NCI-H748 (cell line): ENCODE measurements around the gene UBE2E1.

Experiments
- DNase-seq: peaks from one replicate; lab custom pipeline; 2025; ENCODE audit not compliant: unreplicated experiment; lab: John Stamatoyannopoulos, UW

UBE2E1 gene

DNA sequence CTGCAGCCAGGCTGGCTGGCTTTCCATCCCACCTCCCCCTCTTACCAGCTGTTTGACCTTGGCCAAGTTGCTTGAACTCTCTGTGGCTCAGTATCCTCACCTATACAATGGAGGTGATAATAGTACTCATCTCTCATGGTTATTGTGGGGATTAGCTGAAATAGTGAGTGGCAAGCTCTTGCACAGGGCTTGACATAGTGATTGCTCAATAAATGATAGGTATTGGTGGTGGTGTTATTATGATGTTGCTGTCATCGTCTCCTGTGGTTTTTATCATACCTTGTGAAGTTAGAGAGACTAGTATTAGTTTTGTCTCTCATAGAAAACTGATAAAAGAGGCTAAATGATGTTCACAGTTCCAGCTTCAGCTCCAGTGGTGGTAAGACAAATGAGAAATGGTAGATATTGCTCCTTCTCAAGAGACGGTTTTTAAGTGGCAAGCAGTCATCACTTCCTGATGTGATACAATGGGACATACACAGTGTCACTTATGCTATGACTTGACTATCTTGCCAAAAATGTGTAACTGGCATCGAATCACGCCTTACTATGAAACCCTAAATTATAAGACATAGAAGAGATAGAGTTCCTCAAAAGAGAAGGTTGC lies 12.1 kb upstream of the UBE2E1 start:
- DNase-seq: no peak

DNA sequence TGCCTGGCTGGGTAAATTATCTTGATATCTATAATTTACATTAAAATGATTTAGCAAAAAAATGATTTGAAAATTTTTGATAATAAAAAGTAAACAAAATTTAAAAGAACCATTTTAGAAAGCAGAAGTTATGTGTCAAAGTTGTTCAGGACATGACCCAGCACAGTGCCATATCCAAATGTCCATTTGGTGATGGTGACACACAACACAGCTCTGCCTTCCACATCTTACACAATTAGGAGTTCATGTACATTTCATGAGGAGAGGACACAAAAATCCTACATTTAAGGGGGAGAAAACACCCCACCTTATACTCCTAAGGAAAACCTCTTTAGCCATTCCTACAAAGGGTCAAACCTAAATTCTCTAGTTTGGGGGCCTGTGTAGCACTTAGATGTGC lies 10.7 kb upstream of the UBE2E1 start:
- DNase-seq: no peak

DNA sequence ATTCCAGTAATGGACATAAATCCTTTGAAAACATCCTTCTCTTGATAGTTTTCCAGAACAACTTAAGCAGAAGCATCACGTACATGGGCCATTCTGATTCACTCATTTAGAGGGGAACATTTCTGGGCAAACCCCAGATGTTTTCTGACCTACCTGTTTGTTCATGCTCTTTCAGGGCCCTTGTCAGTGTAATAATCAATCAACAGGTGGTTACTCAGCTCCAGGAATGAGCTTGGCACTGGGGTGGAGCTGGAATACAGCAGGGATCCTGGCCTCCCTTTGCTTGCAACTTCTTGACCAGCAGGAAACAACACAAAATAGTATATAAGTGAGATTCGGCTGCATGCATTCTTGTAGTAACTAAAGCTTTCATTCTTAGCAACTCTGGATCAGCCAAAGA lies 9.2 kb upstream of the UBE2E1 start:
- no peak for DNase-seq

DNA sequence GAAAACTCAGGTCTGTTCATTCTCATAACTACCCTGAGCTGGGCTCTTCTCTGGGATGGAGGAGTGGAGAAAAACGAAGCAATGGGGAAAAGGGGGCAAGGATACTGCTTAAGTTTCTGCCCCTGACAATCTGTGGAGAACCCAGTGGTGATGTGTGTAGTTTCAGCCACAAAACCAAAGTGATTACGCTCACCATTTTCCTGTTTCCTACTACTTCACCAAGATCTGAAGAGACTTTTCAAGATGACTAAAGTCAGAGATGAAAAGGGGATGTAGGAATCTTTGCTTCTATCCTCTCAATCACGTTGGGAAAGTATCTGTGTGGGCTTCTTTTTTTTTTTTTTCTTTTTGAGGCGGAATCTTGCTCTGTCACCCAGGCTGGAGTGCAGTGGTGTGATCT lies 8.3 kb upstream of the UBE2E1 start:
- DNase-seq: no peak

DNA sequence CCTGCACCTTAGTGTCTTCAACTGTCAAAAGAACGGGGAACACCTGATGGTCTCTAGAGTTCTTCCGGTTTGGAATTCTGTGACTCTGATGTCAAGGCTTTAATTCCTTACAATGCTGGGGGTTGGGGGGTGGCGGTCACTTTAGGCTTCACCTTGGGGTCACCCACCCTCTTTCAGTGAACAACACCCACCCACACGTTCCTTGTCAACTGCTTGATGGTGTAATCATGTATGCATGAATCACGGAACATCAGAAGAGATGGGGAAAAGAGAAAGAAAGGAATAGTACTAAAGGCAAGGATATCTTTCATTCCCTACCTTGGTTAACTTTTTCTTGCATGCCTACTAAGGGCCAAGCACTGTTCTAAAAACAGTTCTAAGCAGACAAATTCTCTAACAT lies 7.3 kb upstream of the UBE2E1 start:
- DNase-seq: no peak

DNA sequence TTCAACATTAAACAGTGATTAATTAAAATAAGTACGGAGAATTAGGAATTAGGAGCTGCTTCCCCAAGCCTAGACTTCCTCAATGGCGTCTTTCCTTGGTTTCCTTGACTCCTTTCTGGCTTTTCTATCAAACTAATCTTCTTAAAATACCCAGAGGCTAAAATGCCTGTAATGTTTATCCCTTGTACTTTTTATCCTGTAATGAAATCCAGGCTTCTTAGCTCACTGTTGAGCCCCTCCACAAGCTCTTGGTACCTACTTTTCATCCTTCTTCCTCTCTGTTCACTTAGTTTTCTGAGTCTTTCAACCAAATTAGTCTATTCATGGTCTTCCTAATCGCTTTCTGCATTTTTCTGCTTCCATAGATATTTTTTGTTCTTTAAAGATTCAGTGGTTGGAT lies 6.9 kb upstream of the UBE2E1 start:
- no peak for DNase-seq

DNA sequence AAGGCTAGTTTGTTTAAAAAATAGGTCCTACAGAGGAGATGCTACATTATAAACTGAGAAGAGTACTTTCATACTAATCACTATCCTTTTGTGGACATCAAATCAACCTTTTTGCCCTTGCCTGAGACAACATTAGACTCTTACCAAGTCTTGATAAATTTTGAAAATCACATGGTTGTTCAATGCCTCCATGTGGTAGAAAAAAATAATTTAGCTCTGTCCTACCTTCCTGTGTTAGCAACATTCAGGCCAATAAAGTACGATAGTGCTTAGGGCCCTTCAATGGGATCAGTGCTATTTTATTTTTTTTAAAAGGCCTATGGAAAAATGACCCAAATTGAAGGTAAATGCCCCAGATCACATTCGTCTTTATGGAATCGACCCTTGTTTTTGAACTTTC lies 5.0 kb upstream of the UBE2E1 start:
- DNase-seq: peak; percentile 13

DNA sequence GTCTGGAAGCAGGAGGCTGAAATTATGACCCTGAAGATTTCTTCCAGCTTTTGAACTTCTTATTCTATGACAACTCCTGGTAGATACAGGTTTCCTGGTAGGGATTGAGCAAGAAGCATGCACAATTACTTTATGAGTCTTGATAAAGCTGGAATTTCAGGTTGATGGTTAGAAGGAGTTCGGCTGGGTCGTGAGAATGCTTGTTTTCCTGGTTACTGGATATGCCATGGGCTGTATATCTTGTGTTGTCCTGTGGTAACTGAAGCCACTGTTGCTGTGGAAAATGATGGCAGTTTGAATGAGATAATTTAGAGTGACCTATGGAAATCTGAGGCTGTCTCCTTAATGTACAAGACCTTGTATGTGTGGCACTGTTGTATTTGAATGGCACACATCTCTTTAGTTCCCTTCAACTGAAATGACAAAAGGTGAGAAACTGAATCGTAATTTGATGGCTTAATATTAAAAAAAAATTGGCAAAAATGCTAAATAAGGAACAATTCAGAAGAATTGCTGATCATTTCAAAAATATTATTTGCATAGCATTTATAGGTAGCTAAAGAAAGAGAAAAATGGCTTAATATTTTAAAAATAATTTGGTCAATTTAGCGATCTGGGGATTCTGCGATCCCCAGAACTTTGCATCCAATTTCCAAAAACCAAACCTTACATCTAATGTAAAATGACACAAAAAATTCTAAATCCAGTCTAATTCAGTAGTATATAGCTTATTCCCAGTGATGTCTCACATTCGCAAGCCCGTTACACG lies 1.1 kb upstream of the UBE2E1 start:
- peak; percentile 4 for DNase-seq

DNA sequence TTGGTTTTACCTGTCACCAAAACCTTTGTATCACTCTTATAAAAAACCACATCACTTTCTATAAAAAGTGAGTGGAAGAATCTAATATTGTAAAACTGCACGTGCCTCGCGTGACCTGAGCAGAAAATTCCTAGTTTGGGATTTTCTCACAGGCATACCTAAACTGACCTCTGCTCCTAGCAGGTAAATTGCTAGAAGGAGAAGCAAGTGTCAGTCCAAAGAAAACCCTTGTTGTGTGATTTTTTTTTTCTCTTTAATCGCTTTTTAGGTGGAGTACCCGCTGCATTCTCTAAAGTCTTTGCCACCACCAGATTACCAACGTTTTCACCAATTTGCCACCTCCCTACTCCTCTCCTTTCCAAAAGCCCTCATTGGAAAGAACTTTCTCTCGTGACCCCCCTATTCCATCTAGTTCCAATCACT lies 534 bp upstream of the UBE2E1 start:
- peak; percentile 10 for DNase-seq

DNA sequence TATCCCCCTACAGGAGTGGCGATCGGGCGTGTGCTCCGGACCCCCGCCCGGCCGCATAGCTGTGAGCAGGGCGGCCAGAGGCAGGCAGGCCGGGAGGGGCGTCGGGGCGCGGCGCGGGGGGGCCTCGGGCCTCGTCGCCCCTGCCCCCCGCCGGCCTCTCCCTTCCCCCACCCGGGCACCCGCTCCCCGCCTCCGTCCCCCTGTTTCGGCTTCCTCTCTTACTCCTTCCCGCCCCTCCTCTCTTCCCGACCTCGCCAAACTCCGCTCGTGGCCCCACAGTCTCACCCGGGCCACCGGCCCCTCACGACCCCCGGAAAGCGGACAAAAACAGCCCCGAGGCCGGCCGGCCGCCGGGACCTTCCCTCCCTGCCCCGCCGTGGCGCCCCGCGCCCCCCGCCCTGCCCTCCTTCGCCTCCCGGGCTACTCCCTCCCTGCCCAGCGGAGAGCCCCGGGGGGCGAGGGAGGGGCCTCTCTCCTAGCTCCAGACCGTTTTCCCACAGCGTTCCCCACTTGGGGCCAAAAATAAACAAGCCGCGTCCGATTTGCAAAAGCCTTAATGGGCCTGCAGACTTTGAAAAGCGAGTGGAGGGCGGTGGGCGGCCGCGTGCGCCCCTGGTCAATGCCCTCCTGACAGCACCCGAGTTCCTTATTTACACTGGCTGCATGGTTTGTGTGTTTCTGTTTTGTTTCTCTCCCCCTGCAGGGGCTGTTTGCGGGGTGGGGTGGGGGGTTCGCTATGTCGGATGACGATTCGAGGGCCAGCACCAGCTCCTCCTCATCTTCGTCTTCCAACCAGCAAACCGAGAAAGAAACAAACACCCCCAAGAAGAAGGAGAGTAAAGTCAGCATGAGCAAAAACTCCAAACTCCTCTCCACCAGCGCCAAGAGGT lies 1.0 kb downstream of the UBE2E1 start:
- peak; percentile 51 for DNase-seq

DNA sequence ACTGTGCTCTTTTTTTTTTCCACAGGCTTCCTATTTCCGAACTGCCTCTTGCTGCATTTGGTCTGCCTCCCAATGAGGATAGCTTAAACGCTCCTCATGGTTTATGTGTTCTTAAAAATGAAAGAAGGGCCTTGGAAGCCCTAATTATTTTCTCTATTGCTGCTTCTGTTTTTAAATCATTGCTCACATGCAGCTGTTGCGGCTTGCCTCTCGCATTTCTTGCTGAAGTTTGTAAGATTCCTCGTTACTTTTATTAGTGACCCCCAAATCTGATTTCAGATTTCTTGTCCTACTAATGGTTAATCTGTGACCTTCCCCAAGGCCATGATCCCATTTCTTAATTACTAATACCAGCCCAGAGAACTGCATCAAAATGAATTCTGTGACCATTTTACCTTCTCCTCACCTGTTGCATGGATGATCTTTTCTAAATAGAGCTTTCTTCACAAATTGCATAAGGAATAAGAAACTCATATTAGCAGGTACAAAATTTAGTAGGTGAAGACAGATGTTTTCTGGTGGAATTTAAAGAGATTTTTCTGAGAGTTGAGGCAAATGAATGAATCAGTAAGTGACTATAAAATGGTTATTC lies 1.8 kb downstream of the UBE2E1 start:
- DNase-seq: no peak

DNA sequence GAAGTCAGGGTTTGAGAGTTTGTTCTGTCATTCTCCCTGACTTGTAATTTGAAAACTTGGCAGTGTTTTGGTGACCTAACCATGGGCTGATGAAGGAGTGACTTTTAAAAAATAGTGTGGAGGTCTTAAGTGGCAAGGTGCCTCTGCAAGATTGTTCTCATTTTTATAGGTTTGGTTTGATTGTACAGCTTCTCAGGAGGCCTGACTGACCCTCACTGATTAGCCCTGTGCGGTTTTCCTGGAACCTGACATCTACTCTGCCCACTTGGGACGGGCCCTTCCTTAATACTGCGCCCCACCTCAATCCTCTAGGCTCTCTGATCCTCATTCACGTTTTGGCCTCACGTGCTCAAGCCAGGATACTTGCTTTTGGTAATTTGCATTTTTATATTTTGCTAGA lies 2.8 kb downstream of the UBE2E1 start:
- no peak for DNase-seq

DNA sequence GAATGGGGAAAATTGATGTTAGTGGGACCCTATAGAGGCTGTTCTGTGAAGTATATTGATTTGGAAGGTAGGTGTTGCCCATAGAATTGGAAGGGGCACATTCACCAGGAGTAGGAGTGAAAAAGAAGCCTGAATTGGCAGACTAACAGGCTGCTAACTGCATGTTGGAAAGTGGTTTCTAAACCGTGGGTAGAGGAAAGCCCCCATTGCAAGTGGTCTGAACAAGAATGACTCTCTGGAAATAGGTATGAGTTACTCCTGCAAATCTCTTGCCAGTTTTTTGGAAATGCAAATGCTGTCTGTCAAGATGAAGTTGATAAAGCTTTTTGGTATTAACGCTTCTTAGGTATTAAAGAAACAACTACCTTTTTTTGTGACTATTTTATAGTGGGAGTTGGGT lies 3.5 kb downstream of the UBE2E1 start:
- no peak for DNase-seq

DNA sequence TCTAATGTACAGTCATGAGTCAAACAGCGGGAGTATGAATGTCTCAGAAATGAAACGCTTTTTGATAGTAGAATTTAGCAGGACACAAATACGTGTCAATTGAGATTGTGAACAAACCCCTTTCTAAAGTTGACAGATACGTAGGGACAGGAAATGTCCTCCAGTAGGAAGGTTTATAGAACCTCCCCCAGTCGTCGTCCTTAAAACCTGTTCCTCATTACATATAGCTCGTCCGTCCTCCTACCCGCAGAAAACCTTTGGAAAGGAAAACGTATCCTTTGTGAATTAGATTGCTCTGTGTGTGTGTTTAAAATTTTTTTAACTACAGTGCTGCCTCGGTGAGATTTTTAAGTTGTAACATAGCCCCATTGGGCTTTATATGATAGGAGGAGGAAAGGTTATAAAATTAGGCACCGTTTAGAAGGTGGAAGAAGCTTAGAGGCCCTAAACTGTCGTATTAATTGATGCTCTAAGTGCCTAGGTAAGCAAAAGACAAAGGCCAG lies 4.1 kb downstream of the UBE2E1 start:
- DNase-seq: peak; percentile 12

DNA sequence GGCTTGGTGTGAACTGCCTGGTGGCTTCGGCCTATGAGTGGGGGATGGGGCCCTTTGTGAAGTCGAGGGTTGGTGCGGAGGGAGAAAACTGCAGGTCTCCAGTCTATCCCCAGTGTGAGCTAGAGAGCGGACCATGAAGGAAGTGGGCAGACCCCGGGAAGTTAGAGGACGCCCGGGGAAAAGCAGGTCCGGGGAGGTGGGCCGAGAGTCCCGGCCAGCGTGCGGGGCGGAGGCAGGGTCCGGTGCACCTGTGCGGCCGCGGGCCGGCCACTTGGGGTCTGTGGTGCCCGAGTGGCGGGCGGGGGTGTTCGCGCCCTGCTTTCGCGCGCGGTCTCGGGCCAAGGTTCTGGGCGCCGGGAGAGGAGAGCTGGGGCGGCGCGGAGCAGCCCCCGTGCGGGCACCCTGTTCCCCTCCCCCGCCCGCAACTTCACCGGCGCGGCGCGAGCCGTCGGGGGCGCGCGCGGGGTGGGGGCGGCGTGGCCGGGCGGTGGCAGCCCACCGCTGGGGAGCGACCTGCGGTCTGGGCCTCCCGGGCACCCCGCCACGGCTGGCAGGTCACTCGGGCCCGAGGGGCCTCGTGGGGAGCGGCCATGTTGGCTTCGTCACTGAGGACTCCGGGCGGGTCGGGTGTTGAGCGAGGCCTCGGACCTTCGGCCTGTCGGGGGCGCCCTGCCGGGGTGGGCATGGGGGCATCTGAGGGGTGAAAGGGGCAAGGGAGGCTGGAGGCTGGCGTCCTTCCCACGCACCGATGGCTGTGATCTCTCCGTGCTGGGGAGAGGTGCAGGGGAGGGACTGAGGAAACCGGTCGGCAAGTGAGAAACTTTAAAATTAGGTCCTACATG lies 4.8 kb downstream of the UBE2E1 start:
- DNase-seq: peak; percentile 68

DNA sequence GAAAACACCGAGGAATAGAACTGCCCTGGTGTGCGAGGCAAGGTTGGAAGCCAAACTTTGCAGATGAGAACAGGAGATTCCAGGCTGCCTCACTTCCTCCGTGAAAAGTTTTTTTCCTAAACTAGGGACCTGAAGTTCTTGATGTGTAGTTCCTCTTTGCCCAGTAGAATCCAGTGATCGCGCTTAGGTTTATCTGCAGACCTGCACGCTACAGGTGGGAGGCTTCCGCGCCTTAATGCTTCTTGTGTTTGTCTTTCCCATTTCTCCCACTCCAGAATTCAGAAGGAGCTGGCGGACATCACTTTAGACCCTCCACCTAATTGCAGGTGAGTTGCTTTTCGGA lies 5.4 kb downstream of the UBE2E1 start:
- DNase-seq: peak; percentile 47

DNA sequence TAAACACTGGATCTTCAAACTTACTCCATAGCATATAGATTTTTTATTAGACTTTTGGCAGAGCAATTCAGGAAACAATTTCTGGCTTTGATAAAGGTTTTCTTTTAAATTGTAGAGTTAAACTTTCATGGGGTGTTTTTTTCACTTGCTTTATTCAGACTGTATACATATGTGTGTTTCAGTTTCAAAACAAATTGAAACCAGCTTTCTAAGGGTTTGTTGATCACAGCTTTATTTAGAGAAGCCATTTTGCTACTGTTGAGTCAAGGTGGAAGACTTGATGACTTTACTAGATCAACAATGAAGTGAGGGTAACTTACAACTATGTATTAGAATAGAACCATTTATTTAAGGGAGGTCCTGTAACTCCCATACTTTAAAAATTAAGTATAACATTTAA lies 6.2 kb downstream of the UBE2E1 start:
- no peak for DNase-seq

DNA sequence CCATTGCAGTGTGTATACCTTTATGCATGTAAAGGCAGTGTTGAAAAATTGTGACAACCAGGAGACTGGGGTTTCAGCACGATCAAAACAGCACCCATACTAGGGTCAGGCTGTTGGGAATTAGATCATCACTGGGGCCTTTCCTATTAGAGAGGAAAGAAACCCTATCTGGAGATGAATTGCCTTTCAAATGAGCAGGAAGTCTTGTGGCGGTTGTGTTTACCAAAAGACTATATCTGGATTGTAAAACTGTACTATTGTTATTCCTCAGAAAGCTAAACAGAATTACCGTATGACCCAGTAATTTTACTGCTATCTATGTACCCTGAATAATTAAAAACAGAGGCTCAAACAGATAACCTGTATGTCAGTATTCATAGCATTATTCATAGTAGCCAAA lies 10.1 kb downstream of the UBE2E1 start:
- no peak for DNase-seq

DNA sequence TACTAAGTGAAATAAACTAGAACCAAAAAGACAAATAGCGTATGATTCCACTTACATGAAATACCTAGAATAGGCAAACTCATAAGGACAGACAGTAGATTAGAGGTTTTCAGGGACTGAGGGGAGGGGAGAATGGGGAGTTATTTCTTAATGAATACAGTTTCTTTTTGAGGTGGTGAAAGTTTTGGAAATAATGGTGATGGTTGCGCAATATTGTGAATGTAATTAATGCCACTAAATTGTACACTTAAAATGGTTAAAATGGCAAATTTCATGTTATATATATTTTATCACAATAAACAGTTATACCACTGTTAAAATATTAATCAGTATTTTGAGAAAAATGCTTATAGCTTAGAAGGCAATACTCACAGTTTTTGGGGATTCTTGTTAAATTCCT lies 11.0 kb downstream of the UBE2E1 start:
- no peak for DNase-seq

DNA sequence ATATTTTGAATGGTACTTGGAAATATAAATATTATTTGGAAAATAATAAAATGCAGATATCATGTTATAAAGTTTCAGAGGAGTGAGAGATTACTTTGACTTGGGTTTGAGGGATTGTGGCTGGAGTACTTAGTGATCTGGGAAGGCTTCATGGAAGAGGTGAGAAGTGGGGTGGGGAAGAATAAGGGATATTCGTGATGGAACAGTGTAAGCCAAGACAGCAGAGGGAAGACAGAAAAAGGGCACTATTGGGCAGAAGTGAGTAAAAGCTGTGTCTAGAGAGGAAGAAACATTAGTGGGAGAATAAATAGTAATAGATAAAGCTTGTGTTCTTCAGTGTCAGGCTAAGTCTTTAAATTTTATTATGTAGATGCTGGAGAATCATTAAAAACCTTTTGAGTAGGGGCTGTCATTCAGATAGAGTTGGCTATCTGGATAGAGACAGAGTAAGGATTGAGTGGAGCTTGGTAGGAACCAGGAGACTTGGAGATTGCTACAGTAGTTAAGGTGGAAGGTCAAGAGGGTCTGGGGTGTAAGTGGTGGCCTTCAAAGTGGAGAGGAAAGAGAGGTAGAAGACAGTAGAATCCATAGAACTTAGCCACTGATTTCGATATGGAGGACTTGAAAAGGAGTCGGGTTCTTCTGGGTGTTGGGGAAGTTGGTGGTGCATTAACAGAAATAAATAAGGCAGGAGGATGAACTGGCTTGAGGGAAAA lies 11.9 kb downstream of the UBE2E1 start:
- no peak for DNase-seq
